ENCODE data around the gene GRID2.

The GRID2 gene

GRCh38 chr4:92304606-92305005 lies 840 bp downstream of the GRID2 start:
- Histone ChIP-seq H3K9me3 (replicated peaks; ENCODE audit: insufficient read depth, low read length) (no peaks in the 10 kb centered on the region), H3K9ac (ENCODE audit: low read length) (no peak overlapping the region), H3K4me1 (ENCODE audit: low read length) (no peaks in the 10 kb centered on the region), H3K36me3 (replicated peaks; ENCODE audit: insufficient read depth, low read length) (no peaks in the 10 kb centered on the region), H4K20me1 (ENCODE audit: insufficient read depth, low read length) (no peaks in the 10 kb centered on the region), H2AFZ (ENCODE audit: low read length) (peak overlapping the region; percentile 72), H3K79me2 (ENCODE audit: low read length) (no peaks in the 10 kb centered on the region), H3K4me2 (ENCODE audit: low read depth, low read length) (peak overlapping the region; percentile 90), H3K4me3 (ENCODE audit: low read length) (peak overlapping the region; percentile 61), H3F3A (ENCODE audit: insufficient read depth, low read length) (no peaks in the 10 kb centered on the region), H3K9me2 (replicated peaks; ENCODE audit: insufficient read depth, low read length) (no peaks in the 10 kb centered on the region), H3K27me3 (replicated peaks; ENCODE audit: insufficient read depth, low read length) (no peaks in the 10 kb centered on the region), H3K27ac (ENCODE audit: low read length) (no peak overlapping the region)
- DNase-seq: no peak
- TF ChIP-seq EZH2phosphoT487 (IDR thresholded peaks at IDR 0.05; ENCODE audit: low read length) (no peak), EZH2 (optimal IDR thresholded peaks at IDR 0.05; ENCODE audit: low read depth, low read length) (no peak)
- TF ChIP-seq, protein P1, sequence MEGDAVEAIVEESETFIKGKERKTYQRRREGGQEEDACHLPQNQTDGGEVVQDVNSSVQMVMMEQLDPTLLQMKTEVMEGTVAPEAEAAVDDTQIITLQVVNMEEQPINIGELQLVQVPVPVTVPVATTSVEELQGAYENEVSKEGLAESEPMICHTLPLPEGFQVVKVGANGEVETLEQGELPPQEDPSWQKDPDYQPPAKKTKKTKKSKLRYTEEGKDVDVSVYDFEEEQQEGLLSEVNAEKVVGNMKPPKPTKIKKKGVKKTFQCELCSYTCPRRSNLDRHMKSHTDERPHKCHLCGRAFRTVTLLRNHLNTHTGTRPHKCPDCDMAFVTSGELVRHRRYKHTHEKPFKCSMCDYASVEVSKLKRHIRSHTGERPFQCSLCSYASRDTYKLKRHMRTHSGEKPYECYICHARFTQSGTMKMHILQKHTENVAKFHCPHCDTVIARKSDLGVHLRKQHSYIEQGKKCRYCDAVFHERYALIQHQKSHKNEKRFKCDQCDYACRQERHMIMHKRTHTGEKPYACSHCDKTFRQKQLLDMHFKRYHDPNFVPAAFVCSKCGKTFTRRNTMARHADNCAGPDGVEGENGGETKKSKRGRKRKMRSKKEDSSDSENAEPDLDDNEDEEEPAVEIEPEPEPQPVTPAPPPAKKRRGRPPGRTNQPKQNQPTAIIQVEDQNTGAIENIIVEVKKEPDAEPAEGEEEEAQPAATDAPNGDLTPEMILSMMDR (IDR thresholded peaks at IDR 0.05; ENCODE audit: low read length): no peak

GRCh38 chr4:92305148-92305877 lies 1.5 kb downstream of the GRID2 start:
- Histone ChIP-seq H3K27me3 (replicated peaks; ENCODE audit: insufficient read depth, low read length) (no peaks in the 10 kb centered on the region), H3K4me2 (ENCODE audit: low read depth, low read length) (peak overlapping the region; percentile 90), H3K4me3 (ENCODE audit: low read length) (peak overlapping the region; percentile 61), H3K9ac (ENCODE audit: low read length) (no peak overlapping the region; the same call in 1 of the 2 replicates), H3K79me2 (ENCODE audit: low read length) (no peaks in the 10 kb centered on the region), H2AFZ (ENCODE audit: low read length) (peak overlapping the region; percentile 72), H3F3A (ENCODE audit: insufficient read depth, low read length) (no peaks in the 10 kb centered on the region), H3K27ac (ENCODE audit: low read length) (no peak overlapping the region), H3K36me3 (replicated peaks; ENCODE audit: insufficient read depth, low read length) (no peaks in the 10 kb centered on the region), H3K9me3 (replicated peaks; ENCODE audit: insufficient read depth, low read length) (no peaks in the 10 kb centered on the region), H3K9me2 (replicated peaks; ENCODE audit: insufficient read depth, low read length) (no peaks in the 10 kb centered on the region), H4K20me1 (ENCODE audit: insufficient read depth, low read length) (no peaks in the 10 kb centered on the region), H3K4me1 (ENCODE audit: low read length) (no peaks in the 10 kb centered on the region)
- DNase-seq: peak; percentile 59
- TF ChIP-seq, protein P1 (IDR thresholded peaks at IDR 0.05; ENCODE audit: low read length): no peak
- TF ChIP-seq EZH2 (optimal IDR thresholded peaks at IDR 0.05; ENCODE audit: low read depth, low read length): no peak
- no peak for TF ChIP-seq EZH2phosphoT487 (IDR thresholded peaks at IDR 0.05; ENCODE audit: low read length)

GRCh38 chr4:92305878-92306520 lies 2.2 kb downstream of the GRID2 start:
- no peak for DNase-seq
- Histone ChIP-seq H4K20me1 (ENCODE audit: insufficient read depth, low read length) (no peaks in the 10 kb centered on the region), H3K4me3 (ENCODE audit: low read length) (peak overlapping the region; percentile 61), H3K36me3 (replicated peaks; ENCODE audit: insufficient read depth, low read length) (no peaks in the 10 kb centered on the region), H3K9ac (ENCODE audit: low read length) (no peak overlapping the region), H3K9me3 (replicated peaks; ENCODE audit: insufficient read depth, low read length) (no peaks in the 10 kb centered on the region), H3K9me2 (replicated peaks; ENCODE audit: insufficient read depth, low read length) (no peaks in the 10 kb centered on the region), H3K27ac (ENCODE audit: low read length) (no peak overlapping the region), H3K4me1 (ENCODE audit: low read length) (no peaks in the 10 kb centered on the region), H3K79me2 (ENCODE audit: low read length) (no peaks in the 10 kb centered on the region), H3K27me3 (replicated peaks; ENCODE audit: insufficient read depth, low read length) (no peaks in the 10 kb centered on the region), H2AFZ (ENCODE audit: low read length) (peak overlapping the region; percentile 72; the same call in 1 of the 2 replicates), H3F3A (ENCODE audit: insufficient read depth, low read length) (no peaks in the 10 kb centered on the region), H3K4me2 (ENCODE audit: low read depth, low read length) (peak overlapping the region; percentile 90)
- TF ChIP-seq EZH2phosphoT487 (IDR thresholded peaks at IDR 0.05; ENCODE audit: low read length): no peak
- no peak for TF ChIP-seq EZH2 (optimal IDR thresholded peaks at IDR 0.05; ENCODE audit: low read depth, low read length)
- TF ChIP-seq, protein P1 (IDR thresholded peaks at IDR 0.05; ENCODE audit: low read length): no peak

Data from MM.1S (cell line).